GM13977 (cell line): Measurements from ENCODE around the gene RBM44.

Source experiments
- DNase-seq: peaks from one replicate; pipeline ENCODE4 v3.0.0; 2012; ENCODE audit warnings: low spot score
- CTCF ChIP-seq: IDR thresholded peaks from 2 replicates; pipeline ENCODE4 v1.5.1; 2012; ENCODE audit warnings: mild to moderate bottlenecking, control low read depth; ENCODE audit not compliant: insufficient read depth; ENCODE audit errors: extremely low read depth, missing control alignments
- in situ Hi-C: fragments of 300-500 bp; cut with MboI; formaldehyde crosslinking; loops from one replicate; pipeline ENCODE4 v1.12.0; 2022; ENCODE audit warnings: low sequenced_read_pairs, low pct_unique_long_range_greater_than_20kb, mixed read lengths, inconsistent platforms; ENCODE audit not compliant: unreplicated experiment

The RBM44 gene

GRCh38 chr2:237859533-237860272 is 61.1 kb downstream of the RBM44 start, which contains the start of gene RAMP1:
Gene RAMP1, plus strand, starts transcription at chr2:237859623. Its CDS starts 53 bp downstream, at chr2:237859676.
- DNase-seq: peak; percentile 32
- TF ChIP-seq CTCF: no peak
- in situ Hi-C loops: no loop called here

- in situ Hi-C loops: no loop called here
- TF ChIP-seq CTCF: no peak
- DNase-seq: peak; percentile 20
Measured at GRCh38 chr2:237860273-237860935, 61.8 kb downstream of the RBM44 start.

- no peak for DNase-seq
- no peak for TF ChIP-seq CTCF
- in situ Hi-C loops: no loop called here
Measured at GRCh38 chr2:237861875-237862527, 63.4 kb downstream of the RBM44 start.

- no peak for DNase-seq
- TF ChIP-seq CTCF: no peak
- in situ Hi-C loops: no loop called here
Measured at GRCh38 chr2:237862528-237862895, 63.9 kb downstream of the RBM44 start.

GRCh38 chr2:237863102-237863511 is 64.5 kb downstream of the RBM44 start:
- TF ChIP-seq CTCF: no peak
- in situ Hi-C loops: no loop called here
- no peak for DNase-seq

- in situ Hi-C loops: no loop called here
- no peak for DNase-seq
- TF ChIP-seq CTCF: no peak
Measured at GRCh38 chr2:237863689-237864443, 65.3 kb downstream of the RBM44 start.
